ENCODE measurements around the gene MTR.

MTR gene

GRCh38 chr1:236808005-236808404 lies 12.9 kb downstream of the MTR start:
- Histone ChIP-seq H3K36me3 (ENCODE audit: control insufficient read depth, insufficient read depth, low read length) (peaks cover 63% of the 10 kb centered on the region), H3K27ac (ENCODE audit: low read depth, low read length) (no peak overlapping the region), H3K4me1 (ENCODE audit: control insufficient read depth, insufficient read depth, low read length) (no peaks in the 10 kb centered on the region)

GRCh38 chr1:236808564-236809130 lies 13.6 kb downstream of the MTR start:
- no peaks in the 10 kb centered on the region for H3K4me1 ChIP-seq (ENCODE audit: control insufficient read depth, insufficient read depth, low read length)
- H3K27me3 ChIP-seq (ENCODE audit: control insufficient read depth, insufficient read depth, low read length) = no peaks in the 10 kb centered on the region
- no peak overlapping the region for H3K4me3 ChIP-seq (ENCODE audit: low read depth, low read length)
- no peak overlapping the region for H3K27ac ChIP-seq (ENCODE audit: low read depth, low read length)
- no peak overlapping the region for H3K9ac ChIP-seq (ENCODE audit: low read depth, low read length)
- no peaks in the 10 kb centered on the region for H3K9me3 ChIP-seq (ENCODE audit: control insufficient read depth, insufficient read depth, low read length)
- H3K36me3 ChIP-seq (ENCODE audit: control insufficient read depth, insufficient read depth, low read length) = peaks cover 65% of the 10 kb centered on the region

More at GRCh38 chr1:236808005-236808404, 12.9 kb downstream of the MTR start:
- no peaks in the 10 kb centered on the region for H3K9me3 ChIP-seq (ENCODE audit: control insufficient read depth, insufficient read depth, low read length)
- no peak overlapping the region for H3K9ac ChIP-seq (ENCODE audit: low read depth, low read length)
- H3K27me3 ChIP-seq (ENCODE audit: control insufficient read depth, insufficient read depth, low read length) = no peaks in the 10 kb centered on the region
- no peak overlapping the region for H3K4me3 ChIP-seq (ENCODE audit: low read depth, low read length)

- peaks cover 66% of the 10 kb centered on the region for H3K36me3 ChIP-seq (ENCODE audit: control insufficient read depth, insufficient read depth, low read length)
- H3K27me3 ChIP-seq (ENCODE audit: control insufficient read depth, insufficient read depth, low read length) = no peaks in the 10 kb centered on the region
- no peak overlapping the region for H3K4me3 ChIP-seq (ENCODE audit: low read depth, low read length)
- H3K9ac ChIP-seq (ENCODE audit: low read depth, low read length) = no peak overlapping the region
- H3K27ac ChIP-seq (ENCODE audit: low read depth, low read length) = no peak overlapping the region
- H3K4me1 ChIP-seq (ENCODE audit: control insufficient read depth, insufficient read depth, low read length) = no peaks in the 10 kb centered on the region
- no peaks in the 10 kb centered on the region for H3K9me3 ChIP-seq (ENCODE audit: control insufficient read depth, insufficient read depth, low read length)
Observed at GRCh38 chr1:236809148-236809547, 14.1 kb downstream of the MTR start.

- H3K4me3 ChIP-seq (ENCODE audit: low read depth, low read length) = no peak overlapping the region
- H3K36me3 ChIP-seq (ENCODE audit: control insufficient read depth, insufficient read depth, low read length) = peaks cover 70% of the 10 kb centered on the region
- no peak overlapping the region for H3K27ac ChIP-seq (ENCODE audit: low read depth, low read length)
- no peaks in the 10 kb centered on the region for H3K9me3 ChIP-seq (ENCODE audit: control insufficient read depth, insufficient read depth, low read length)
- no peaks in the 10 kb centered on the region for H3K4me1 ChIP-seq (ENCODE audit: control insufficient read depth, insufficient read depth, low read length)
- H3K27me3 ChIP-seq (ENCODE audit: control insufficient read depth, insufficient read depth, low read length) = no peaks in the 10 kb centered on the region
- H3K9ac ChIP-seq (ENCODE audit: low read depth, low read length) = no peak overlapping the region
Observed at GRCh38 chr1:236810018-236810417, 14.9 kb downstream of the MTR start.

GRCh38 chr1:236812334-236813030 lies 17.4 kb downstream of the MTR start:
- Histone ChIP-seq H3K4me3 (ENCODE audit: low read depth, low read length) (no peak overlapping the region), H3K36me3 (ENCODE audit: control insufficient read depth, insufficient read depth, low read length) (peaks cover 76% of the 10 kb centered on the region), H3K4me1 (ENCODE audit: control insufficient read depth, insufficient read depth, low read length) (no peaks in the 10 kb centered on the region), H3K9me3 (ENCODE audit: control insufficient read depth, insufficient read depth, low read length) (no peaks in the 10 kb centered on the region), H3K27me3 (ENCODE audit: control insufficient read depth, insufficient read depth, low read length) (no peaks in the 10 kb centered on the region), H3K27ac (ENCODE audit: low read depth, low read length) (no peak overlapping the region), H3K9ac (ENCODE audit: low read depth, low read length) (no peak overlapping the region)

GRCh38 chr1:236815941-236816340 lies 20.8 kb downstream of the MTR start:
- no peak overlapping the region for H3K27ac ChIP-seq (ENCODE audit: low read depth, low read length)
- H3K27me3 ChIP-seq (ENCODE audit: control insufficient read depth, insufficient read depth, low read length) = no peaks in the 10 kb centered on the region
- H3K36me3 ChIP-seq (ENCODE audit: control insufficient read depth, insufficient read depth, low read length) = peaks cover 76% of the 10 kb centered on the region
- no peaks in the 10 kb centered on the region for H3K4me1 ChIP-seq (ENCODE audit: control insufficient read depth, insufficient read depth, low read length)
- no peak overlapping the region for H3K4me3 ChIP-seq (ENCODE audit: low read depth, low read length)
- no peak overlapping the region for H3K9ac ChIP-seq (ENCODE audit: low read depth, low read length)
- no peaks in the 10 kb centered on the region for H3K9me3 ChIP-seq (ENCODE audit: control insufficient read depth, insufficient read depth, low read length)

GRCh38 chr1:236819856-236820255 lies 24.8 kb downstream of the MTR start:
- H3K36me3 ChIP-seq (ENCODE audit: control insufficient read depth, insufficient read depth, low read length) = peaks cover 53% of the 10 kb centered on the region
- H3K4me1 ChIP-seq (ENCODE audit: control insufficient read depth, insufficient read depth, low read length) = no peaks in the 10 kb centered on the region
- no peak overlapping the region for H3K4me3 ChIP-seq (ENCODE audit: low read depth, low read length)
- H3K9me3 ChIP-seq (ENCODE audit: control insufficient read depth, insufficient read depth, low read length) = no peaks in the 10 kb centered on the region
- H3K9ac ChIP-seq (ENCODE audit: low read depth, low read length) = no peak overlapping the region
- H3K27me3 ChIP-seq (ENCODE audit: control insufficient read depth, insufficient read depth, low read length) = no peaks in the 10 kb centered on the region
- no peak overlapping the region for H3K27ac ChIP-seq (ENCODE audit: low read depth, low read length)

GRCh38 chr1:236821091-236821627 lies 26.1 kb downstream of the MTR start:
- no peaks in the 10 kb centered on the region for H3K4me1 ChIP-seq (ENCODE audit: control insufficient read depth, insufficient read depth, low read length)
- H3K27ac ChIP-seq (ENCODE audit: low read depth, low read length) = no peak overlapping the region
- H3K4me3 ChIP-seq (ENCODE audit: low read depth, low read length) = no peak overlapping the region
- H3K9ac ChIP-seq (ENCODE audit: low read depth, low read length) = no peak overlapping the region
- H3K9me3 ChIP-seq (ENCODE audit: control insufficient read depth, insufficient read depth, low read length) = no peaks in the 10 kb centered on the region
- peaks cover 53% of the 10 kb centered on the region for H3K36me3 ChIP-seq (ENCODE audit: control insufficient read depth, insufficient read depth, low read length)
- no peaks in the 10 kb centered on the region for H3K27me3 ChIP-seq (ENCODE audit: control insufficient read depth, insufficient read depth, low read length)

GRCh38 chr1:236823559-236823958 lies 28.5 kb downstream of the MTR start:
- no peaks in the 10 kb centered on the region for H3K4me1 ChIP-seq (ENCODE audit: control insufficient read depth, insufficient read depth, low read length)
- H3K27me3 ChIP-seq (ENCODE audit: control insufficient read depth, insufficient read depth, low read length) = no peaks in the 10 kb centered on the region
- no peak overlapping the region for H3K9ac ChIP-seq (ENCODE audit: low read depth, low read length)
- no peak overlapping the region for H3K27ac ChIP-seq (ENCODE audit: low read depth, low read length)
- no peak overlapping the region for H3K4me3 ChIP-seq (ENCODE audit: low read depth, low read length)
- H3K9me3 ChIP-seq (ENCODE audit: control insufficient read depth, insufficient read depth, low read length) = no peaks in the 10 kb centered on the region
- H3K36me3 ChIP-seq (ENCODE audit: control insufficient read depth, insufficient read depth, low read length) = peaks cover 51% of the 10 kb centered on the region

GRCh38 chr1:236829085-236829484 lies 34.0 kb downstream of the MTR start:
- Histone ChIP-seq H3K4me1 (ENCODE audit: control insufficient read depth, insufficient read depth, low read length) (no peaks in the 10 kb centered on the region), H3K4me3 (ENCODE audit: low read depth, low read length) (no peak overlapping the region), H3K27me3 (ENCODE audit: control insufficient read depth, insufficient read depth, low read length) (no peaks in the 10 kb centered on the region), H3K27ac (ENCODE audit: low read depth, low read length) (no peak overlapping the region), H3K36me3 (ENCODE audit: control insufficient read depth, insufficient read depth, low read length) (peaks cover 68% of the 10 kb centered on the region), H3K9ac (ENCODE audit: low read depth, low read length) (no peak overlapping the region), H3K9me3 (ENCODE audit: control insufficient read depth, insufficient read depth, low read length) (no peaks in the 10 kb centered on the region)

GRCh38 chr1:236830116-236830515 lies 35.0 kb downstream of the MTR start:
- Histone ChIP-seq H3K27me3 (ENCODE audit: control insufficient read depth, insufficient read depth, low read length) (no peaks in the 10 kb centered on the region), H3K27ac (ENCODE audit: low read depth, low read length) (no peak overlapping the region), H3K4me3 (ENCODE audit: low read depth, low read length) (no peak overlapping the region), H3K9ac (ENCODE audit: low read depth, low read length) (no peak overlapping the region), H3K4me1 (ENCODE audit: control insufficient read depth, insufficient read depth, low read length) (no peaks in the 10 kb centered on the region), H3K9me3 (ENCODE audit: control insufficient read depth, insufficient read depth, low read length) (no peaks in the 10 kb centered on the region), H3K36me3 (ENCODE audit: control insufficient read depth, insufficient read depth, low read length) (peaks cover 61% of the 10 kb centered on the region)

All from HUES48 (cell line).